OCI-LY7 (cell line): ENCODE results near the gene CLN3. TPM values are rescaled to one million over a fixed set of nuclear protein-coding genes. Genes with fewer than 3 reads are reported as not detected.

Experiments used
- BruUV-seq: library from RNA; stranded (reverse); fragments of 400-500 nt; replicated peaks from 2 replicates; lab custom pipeline; 2021; lab: Mats Ljungman, UMichigan
- CTCF ChIA-PET: fragments of 300-600 bp; sonication (Branson Sonifier 250); formaldehyde crosslinking; loops from one replicate; lab custom pipeline; 2022; ENCODE audit warnings: antibody characterized with exemption; ENCODE audit not compliant: unreplicated experiment; lab: Charles Lee
- POLR2A ChIA-PET: fragments of 300-600 bp; sonication (Branson Sonifier 250); formaldehyde crosslinking; loops from one replicate; lab custom pipeline; 2022; ENCODE audit warnings: antibody characterized with exemption; lab: Charles Lee
- DNase-seq: peaks from one replicate; pipeline ENCODE4 v3.0.0-alpha.2; 2015; ENCODE audit warnings: low spot score
- H2AFZ ChIP-seq: fragments of 200-600 bp; sonication (generic), shearing (Covaris generic); 2 replicates; pipeline ENCODE4 v1.6.1; 2014; ENCODE audit warnings: mild to moderate bottlenecking, antibody characterized with exemption, low read length, moderate library complexity
- H3K27ac ChIP-seq: fragments of 200-600 bp; sonication (generic); 2 replicates; pipeline ENCODE4 v1.5.1; 2014; ENCODE audit warnings: mixed run types, low read depth, mild to moderate bottlenecking, moderate library complexity, low read length, inconsistent platforms; ENCODE audit not compliant: poor library complexity, severe bottlenecking
- H3K36me3 ChIP-seq: fragments of 200-600 bp; sonication (generic); 2 replicates; pipeline ENCODE4 v1.6.1; 2014; ENCODE audit warnings: mild to moderate bottlenecking, antibody characterized with exemption, low read length, moderate library complexity, mixed read lengths; ENCODE audit not compliant: insufficient read depth
- H3K4me1 ChIP-seq: fragments of 200-600 bp; sonication (generic); 2 replicates; pipeline ENCODE4 v1.5.1; 2014; ENCODE audit warnings: mild to moderate bottlenecking, low read length; ENCODE audit not compliant: insufficient read depth, poor library complexity, severe bottlenecking
- H3K4me2 ChIP-seq: fragments of 200-600 bp; sonication (generic); 2 replicates; pipeline ENCODE4 v1.6.1; 2014; ENCODE audit warnings: mild to moderate bottlenecking, low read length
- H3K4me3 ChIP-seq: fragments of 200-600 bp; sonication (generic); 2 replicates; pipeline ENCODE4 v1.5.1; 2014; ENCODE audit warnings: mild to moderate bottlenecking, low read depth, low read length; ENCODE audit not compliant: poor library complexity, severe bottlenecking
- H3K79me2 ChIP-seq: fragments of 200-600 bp; sonication (generic); 2 replicates; pipeline ENCODE4 v1.6.1; 2016; ENCODE audit warnings: low read depth, mild to moderate bottlenecking, low read length, moderate library complexity, mixed read lengths; ENCODE audit not compliant: insufficient read depth
- H3K9me2 ChIP-seq: fragments of 200-600 bp; sonication (generic); 2 replicates; pipeline ENCODE4 v1.6.1; 2016; ENCODE audit warnings: mild to moderate bottlenecking, low read length, mixed read lengths; ENCODE audit not compliant: insufficient read depth
- H3K9me3 ChIP-seq: fragments of 200-600 bp; sonication (generic); 2 replicates; pipeline ENCODE4 v1.6.1; 2014; ENCODE audit warnings: mild to moderate bottlenecking, mixed run types, low read length, mixed read lengths
- H4K20me1 ChIP-seq: fragments of 200-600 bp; sonication (generic); 2 replicates; pipeline ENCODE4 v1.6.1; 2014; ENCODE audit warnings: mild to moderate bottlenecking, antibody characterized with exemption, low read length, moderate library complexity, mixed read lengths; ENCODE audit not compliant: insufficient read depth
- EZH2phosphoT487 ChIP-seq: fragments of 200-600 bp; sonication (generic); IDR thresholded peaks from 2 replicates; pipeline ENCODE4 v1.6.1; 2018; ENCODE audit warnings: low read depth, borderline replicate concordance, mild to moderate bottlenecking, mixed run types, antibody characterized with exemption, low read length, moderate library complexity, mixed read lengths
- intact Hi-C: fragments of 100-400 bp; cut with micrococcal nuclease; formaldehyde crosslinking; loops from one replicate; pipeline ENCODE4 v1.10.0; 2022; ENCODE audit not compliant: unreplicated experiment
- total RNA-seq, 2 experiments: library from RNA; depleted of rRNA in 1 of 2; stranded (reverse); fragments of >200 nt in 1 of 2; shearing (Covaris generic) in 1 of 2; gene quantifications; 2 replicates each; pipeline ENCODE4 v1.2.3, GENCODE V29; 2014 to 2022
- TF ChIP-seq, protein P1 (sequence below): fragments of 200-600 bp; sonication (generic); conservative IDR thresholded peaks from 2 replicates; pipeline ENCODE4 v1.5.1; 2014; ENCODE audit warnings: mild to moderate bottlenecking, antibody characterized with exemption, low read length, moderate library complexity, mixed read lengths

Gene CLN3
- total RNA-seq, 2 experiments from 2014 or later, result 29.7 to 42.3 TPM

DNA sequence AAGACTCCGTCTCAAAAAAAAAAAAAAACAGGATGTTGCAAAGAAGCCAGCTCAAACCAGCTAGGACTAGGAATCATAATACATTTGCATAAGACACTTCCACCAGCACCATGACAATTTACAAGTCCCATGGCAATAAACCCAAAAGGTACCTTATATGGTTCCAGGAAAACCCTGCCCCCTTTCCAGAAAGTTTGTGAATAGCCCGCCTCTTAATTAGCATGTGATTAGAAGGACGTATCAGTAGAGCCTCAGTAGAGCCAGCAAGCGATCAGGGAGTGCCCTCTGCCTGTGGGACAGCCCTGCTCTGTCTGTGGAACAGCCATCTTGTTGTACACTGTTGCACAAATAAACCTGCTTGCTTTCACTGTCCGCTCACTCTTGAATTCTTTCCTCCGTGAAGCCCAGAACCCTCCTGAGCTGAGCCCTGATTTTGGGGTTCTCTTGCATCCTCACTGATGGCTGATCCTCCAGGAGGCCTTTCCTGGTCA, 32.9 kb upstream of the CLN3 start:
- DNase-seq, result peak; percentile 31
- ChIA-PET POLR2A (no interaction called here), CTCF (no interaction called here)
- no peaks in the 10 kb centered on the region for H3K9me3 ChIP-seq
- no TSS peak for BruUV-seq
- no peaks in the 10 kb centered on the region for H3K36me3 ChIP-seq
- H3K27ac ChIP-seq, result no peak overlapping the region
- H2AFZ ChIP-seq, result no peak overlapping the region
- no peaks in the 10 kb centered on the region for H4K20me1 ChIP-seq
- peak overlapping the region; percentile 3; the same call in 1 of the 2 replicates for H3K4me2 ChIP-seq
- H3K4me3 ChIP-seq, result no peak overlapping the region
- H3K79me2 ChIP-seq, result no peaks in the 10 kb centered on the region
- no peaks in the 10 kb centered on the region for H3K9me2 ChIP-seq
- intact Hi-C loops, result no loop called here
- H3K4me1 ChIP-seq, result peaks cover 14% of the 10 kb centered on the region
- TF ChIP-seq EZH2phosphoT487, result no peak
- TF ChIP-seq, protein P1, sequence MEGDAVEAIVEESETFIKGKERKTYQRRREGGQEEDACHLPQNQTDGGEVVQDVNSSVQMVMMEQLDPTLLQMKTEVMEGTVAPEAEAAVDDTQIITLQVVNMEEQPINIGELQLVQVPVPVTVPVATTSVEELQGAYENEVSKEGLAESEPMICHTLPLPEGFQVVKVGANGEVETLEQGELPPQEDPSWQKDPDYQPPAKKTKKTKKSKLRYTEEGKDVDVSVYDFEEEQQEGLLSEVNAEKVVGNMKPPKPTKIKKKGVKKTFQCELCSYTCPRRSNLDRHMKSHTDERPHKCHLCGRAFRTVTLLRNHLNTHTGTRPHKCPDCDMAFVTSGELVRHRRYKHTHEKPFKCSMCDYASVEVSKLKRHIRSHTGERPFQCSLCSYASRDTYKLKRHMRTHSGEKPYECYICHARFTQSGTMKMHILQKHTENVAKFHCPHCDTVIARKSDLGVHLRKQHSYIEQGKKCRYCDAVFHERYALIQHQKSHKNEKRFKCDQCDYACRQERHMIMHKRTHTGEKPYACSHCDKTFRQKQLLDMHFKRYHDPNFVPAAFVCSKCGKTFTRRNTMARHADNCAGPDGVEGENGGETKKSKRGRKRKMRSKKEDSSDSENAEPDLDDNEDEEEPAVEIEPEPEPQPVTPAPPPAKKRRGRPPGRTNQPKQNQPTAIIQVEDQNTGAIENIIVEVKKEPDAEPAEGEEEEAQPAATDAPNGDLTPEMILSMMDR, result peak; percentile 42

GRCh38 chr16:28522792-28523191, 30.9 kb upstream of the CLN3 start:
- intact Hi-C loops, result no loop called here
- no peak for DNase-seq
- POLR2A ChIA-PET, result no interaction called here
- no peaks in the 10 kb centered on the region for H3K36me3 ChIP-seq
- H3K9me3 ChIP-seq, result no peaks in the 10 kb centered on the region
- CTCF ChIA-PET, result no interaction called here
- no peak overlapping the region for H3K4me2 ChIP-seq
- TF ChIP-seq, protein P1, result no peak
- no peak for TF ChIP-seq EZH2phosphoT487
- H3K4me3 ChIP-seq, result no peak overlapping the region
- H4K20me1 ChIP-seq, result no peaks in the 10 kb centered on the region
- no peak overlapping the region for H2AFZ ChIP-seq
- no peaks in the 10 kb centered on the region for H3K9me2 ChIP-seq
- H3K27ac ChIP-seq, result no peak overlapping the region
- no peaks in the 10 kb centered on the region for H3K79me2 ChIP-seq
- peaks cover 14% of the 10 kb centered on the region for H3K4me1 ChIP-seq
- no TSS peak for BruUV-seq

DNA sequence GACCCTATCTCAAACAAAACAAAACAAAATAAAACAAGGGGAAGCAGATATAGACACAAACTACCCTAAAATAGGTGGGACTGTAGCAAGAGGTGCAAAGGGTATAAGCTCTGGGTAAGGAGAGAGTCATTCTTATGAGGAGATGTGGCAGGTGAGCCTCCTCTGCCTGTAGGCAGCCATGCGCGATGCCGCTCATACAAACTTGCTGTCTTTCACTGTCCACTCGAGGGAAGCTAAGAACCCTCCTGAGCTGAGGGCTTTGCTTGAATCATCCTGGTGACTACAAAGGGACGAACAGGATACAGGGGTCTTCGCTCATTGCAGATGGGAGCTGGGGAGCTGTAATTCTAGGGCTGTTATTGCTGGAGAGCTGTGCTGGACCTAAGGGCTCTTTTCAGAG, 29.6 kb upstream of the CLN3 start:
- H4K20me1 ChIP-seq, result no peaks in the 10 kb centered on the region
- CTCF ChIA-PET, result no interaction called here
- TF ChIP-seq, protein P1, result no peak
- no peak for TF ChIP-seq EZH2phosphoT487
- no peaks in the 10 kb centered on the region for H3K79me2 ChIP-seq
- H2AFZ ChIP-seq, result no peak overlapping the region
- BruUV-seq, result no TSS peak
- no peaks in the 10 kb centered on the region for H3K36me3 ChIP-seq
- H3K4me2 ChIP-seq, result no peak overlapping the region
- no peak overlapping the region for H3K27ac ChIP-seq
- H3K9me2 ChIP-seq, result no peaks in the 10 kb centered on the region
- intact Hi-C loops, result no loop called here
- H3K4me1 ChIP-seq, result peaks cover 14% of the 10 kb centered on the region
- no peak overlapping the region for H3K4me3 ChIP-seq
- peak; percentile 39 for DNase-seq
- no peaks in the 10 kb centered on the region for H3K9me3 ChIP-seq
- POLR2A ChIA-PET, result interaction anchor here (0.6 kb wide), 1 partner anchor 1804 kb away, joined by 3 read pairs; no protein-coding TSS in a partner anchor
